OCI-LY1 (cell line): ENCODE data around the gene BRCA1.

Experiments used
- EZH2 ChIP-seq: fragments of 200-600 bp; sonication (generic), shearing (Covaris generic); IDR thresholded peaks from 2 replicates; pipeline ENCODE4 v1.8.0; 2017; ENCODE audit warnings: borderline replicate concordance, mixed run types, mild to moderate bottlenecking, antibody characterized with exemption, low read length, moderate library complexity, mixed read lengths
- TF ChIP-seq, protein P1 (sequence below): fragments of 200-600 bp; sonication (generic), shearing (Covaris generic); IDR thresholded peaks from 2 replicates; pipeline ENCODE4 v1.5.1; 2017; ENCODE audit warnings: mild to moderate bottlenecking, antibody characterized with exemption, low read length, moderate library complexity, mixed read lengths

DNA sequence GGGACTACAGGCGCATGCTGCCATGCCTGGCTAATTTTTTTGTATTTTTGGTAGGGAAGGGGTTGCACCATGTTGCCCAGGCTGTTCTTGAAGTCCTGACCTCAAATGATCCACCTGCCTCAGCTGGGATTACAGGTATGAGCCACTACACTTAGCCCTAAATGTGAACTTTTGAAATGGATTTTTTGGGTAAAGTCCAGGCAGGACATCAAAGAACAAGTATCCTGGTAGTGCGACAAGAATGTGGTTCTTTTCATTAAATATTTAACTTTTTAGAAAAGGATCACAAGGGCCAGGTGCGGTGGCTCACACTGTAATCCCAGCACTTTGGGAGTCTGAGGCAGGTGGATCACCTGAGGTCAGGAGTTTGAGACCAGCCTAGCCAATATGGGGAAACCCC is 30.5 kb upstream of the BRCA1 start:
- TF ChIP-seq, protein P1, sequence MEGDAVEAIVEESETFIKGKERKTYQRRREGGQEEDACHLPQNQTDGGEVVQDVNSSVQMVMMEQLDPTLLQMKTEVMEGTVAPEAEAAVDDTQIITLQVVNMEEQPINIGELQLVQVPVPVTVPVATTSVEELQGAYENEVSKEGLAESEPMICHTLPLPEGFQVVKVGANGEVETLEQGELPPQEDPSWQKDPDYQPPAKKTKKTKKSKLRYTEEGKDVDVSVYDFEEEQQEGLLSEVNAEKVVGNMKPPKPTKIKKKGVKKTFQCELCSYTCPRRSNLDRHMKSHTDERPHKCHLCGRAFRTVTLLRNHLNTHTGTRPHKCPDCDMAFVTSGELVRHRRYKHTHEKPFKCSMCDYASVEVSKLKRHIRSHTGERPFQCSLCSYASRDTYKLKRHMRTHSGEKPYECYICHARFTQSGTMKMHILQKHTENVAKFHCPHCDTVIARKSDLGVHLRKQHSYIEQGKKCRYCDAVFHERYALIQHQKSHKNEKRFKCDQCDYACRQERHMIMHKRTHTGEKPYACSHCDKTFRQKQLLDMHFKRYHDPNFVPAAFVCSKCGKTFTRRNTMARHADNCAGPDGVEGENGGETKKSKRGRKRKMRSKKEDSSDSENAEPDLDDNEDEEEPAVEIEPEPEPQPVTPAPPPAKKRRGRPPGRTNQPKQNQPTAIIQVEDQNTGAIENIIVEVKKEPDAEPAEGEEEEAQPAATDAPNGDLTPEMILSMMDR = no peak
- no peak for TF ChIP-seq EZH2
